Measurements from ENCODE around the gene MAB21L4.

MAB21L4 gene

GRCh38 chr2:240909216-240909974, 13.4 kb upstream of the MAB21L4 start:
- DNase-seq: no peak

- no peak for DNase-seq
Measured at GRCh38 chr2:240906911-240907590, 11.1 kb upstream of the MAB21L4 start.

GRCh38 chr2:240906141-240906910, 10.4 kb upstream of the MAB21L4 start, which contains the start of gene CROCC2:
TSS of gene CROCC2 (plus strand) at chr2:240906336. CDS start at chr2:240906514, 178 bp downstream.
- no peak for DNase-seq

- no peak for DNase-seq
Measured at GRCh38 chr2:240905176-240905781, 9.3 kb upstream of the MAB21L4 start.

GRCh38 chr2:240904216-240905175, 8.5 kb upstream of the MAB21L4 start:
- no peak for DNase-seq

GRCh38 chr2:240903191-240904060, 7.5 kb upstream of the MAB21L4 start:
- no peak for DNase-seq

GRCh38 chr2:240902615-240903041, 6.7 kb upstream of the MAB21L4 start:
- DNase-seq: no peak

- no peak for DNase-seq
Measured at GRCh38 chr2:240901986-240902614, 6.1 kb upstream of the MAB21L4 start.

GRCh38 chr2:240900141-240900860, 4.3 kb upstream of the MAB21L4 start:
- DNase-seq: no peak

GRCh38 chr2:240899468-240899865, 3.5 kb upstream of the MAB21L4 start:
- DNase-seq: no peak

GRCh38 chr2:240898731-240899467, 2.9 kb upstream of the MAB21L4 start:
- DNase-seq: no peak

- DNase-seq: no peak
Measured at GRCh38 chr2:240898108-240898730, 2.3 kb upstream of the MAB21L4 start.

GRCh38 chr2:240896871-240897692, 1.1 kb upstream of the MAB21L4 start:
- DNase-seq: no peak

GRCh38 chr2:240896394-240896793, 438 bp upstream of the MAB21L4 start:
- DNase-seq: no peak

GRCh38 chr2:240894836-240895558, 959 bp downstream of the MAB21L4 start:
- DNase-seq: no peak

- no peak for DNase-seq
Measured at GRCh38 chr2:240894006-240894405, 1.9 kb downstream of the MAB21L4 start.

GRCh38 chr2:240893363-240893844, 2.6 kb downstream of the MAB21L4 start:
- no peak for DNase-seq
